Left colon (tissue), 2 donors: Measurements from ENCODE around the gene GNPTAB. TPM values are rescaled to one million over a fixed set of nuclear protein-coding genes. Genes with fewer than 3 reads are reported as not detected.
"Not testable (repeated sequence)": the region's sequence is repeated elsewhere in the genome, so short reads cannot be mapped to it uniquely, and the experiment has no call there.

Source experiments
- ATAC-seq: fragments of 200-7000 bp; cut with Tn5 transposase; one replicate; pipeline ENCODE4 v1.9.1; 2020; ENCODE audit warnings: mild to moderate bottlenecking, moderate library complexity
- DNase-seq, 2 donors: peaks; one replicate each; pipeline ENCODE4 v3.0.0-alpha.2; 2020
- intact Hi-C, 2 donors: fragments of 100-400 bp; cut with DNase I in 1 of 2; cut with micrococcal nuclease in 1 of 2; formaldehyde crosslinking; loops; one replicate each; pipeline versions ENCODE4 v1.11.2 to v1.14.0; 2022; cut with DNase I, micrococcal nuclease
- total RNA-seq, 2 donors: library from RNA; stranded (reverse); fragmentation: NEBNext Ultra II Directional; extraction: Animal tissue kit (Norgen Biotek cat#: 25700); gene quantifications; one replicate each; pipeline ENCODE4 v1.2.1, GENCODE V29; 2021
- donor health status: DM: no; HTN: no; CAD: no.
- donor health status: DM: yes; HTN: yes; CAD: no.

Gene GNPTAB
- total RNA-seq, 2 donors from 2014 or later: 90.2 to 95.1 TPM

DNA sequence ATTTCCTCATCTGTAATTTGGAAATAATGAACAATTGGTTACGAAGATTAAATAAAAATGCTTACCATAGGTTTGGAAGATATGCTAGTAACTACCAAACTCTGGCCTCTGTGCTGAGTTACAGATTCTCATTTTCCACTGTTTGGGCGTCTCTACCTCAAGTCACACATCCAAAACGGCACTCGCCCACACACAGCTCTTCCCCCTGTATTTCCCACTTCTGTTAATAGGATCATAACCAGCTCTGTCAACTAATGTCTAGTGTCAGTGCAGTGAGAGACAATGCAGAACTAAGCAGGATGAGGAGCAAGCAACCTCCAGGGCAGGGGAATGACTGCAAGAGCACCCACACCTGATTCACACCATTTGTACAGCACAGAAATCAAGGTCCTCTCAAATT, 80.6 kb downstream of the GNPTAB start:
- ATAC-seq (no peak), DNase-seq (no peak)
- intact Hi-C loops: loop anchor here in 1 of 2 donors (10.0 kb wide), 1 partner anchor 185 kb away; no protein-coding TSS in a partner anchor

DNA sequence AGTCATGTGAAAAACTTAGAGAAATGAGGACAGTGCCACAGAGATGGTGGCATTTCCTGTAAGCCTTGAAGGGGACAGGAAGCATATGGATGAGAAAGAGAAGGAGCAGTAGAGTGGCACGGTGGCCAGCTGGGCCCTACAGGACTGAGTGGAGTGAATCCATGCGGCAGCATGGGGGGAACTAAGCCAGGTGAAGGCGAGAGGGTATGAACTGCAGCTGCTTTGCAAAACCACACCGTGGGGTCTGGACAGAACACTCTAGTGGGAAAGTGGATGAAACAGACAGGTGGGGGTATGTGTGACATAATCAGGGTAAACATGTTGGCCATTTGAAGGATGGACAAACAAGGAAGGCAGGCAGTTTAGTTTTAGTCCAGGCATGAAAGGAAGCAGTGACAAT, 81.1 kb downstream of the GNPTAB start:
- ATAC-seq (peak; percentile 16), DNase-seq (no peak)
- intact Hi-C loops: loop anchor here in 1 of 2 donors (10.0 kb wide), 1 partner anchor 185 kb away; no protein-coding TSS in a partner anchor

DNA sequence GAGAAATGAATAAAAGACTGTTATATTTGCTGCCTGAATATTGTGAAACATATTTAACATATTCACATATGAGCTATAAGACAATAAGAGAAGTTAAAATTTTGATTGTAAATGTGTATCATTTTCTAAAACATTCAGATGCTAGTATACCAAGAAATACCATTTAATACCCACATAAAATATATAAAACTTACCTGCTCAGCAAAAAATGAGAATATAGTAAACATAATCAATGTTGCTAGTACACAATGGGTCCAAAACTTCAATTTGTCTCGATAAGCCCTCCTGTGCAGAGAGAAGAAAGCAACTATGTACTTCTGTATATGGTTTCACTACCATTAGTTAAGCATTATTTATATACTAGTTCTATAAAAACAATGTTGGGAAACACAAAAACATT, 81.9 kb downstream of the GNPTAB start:
- no peak for DNase-seq
- no peak for ATAC-seq
- intact Hi-C loops: no loop called here

DNA sequence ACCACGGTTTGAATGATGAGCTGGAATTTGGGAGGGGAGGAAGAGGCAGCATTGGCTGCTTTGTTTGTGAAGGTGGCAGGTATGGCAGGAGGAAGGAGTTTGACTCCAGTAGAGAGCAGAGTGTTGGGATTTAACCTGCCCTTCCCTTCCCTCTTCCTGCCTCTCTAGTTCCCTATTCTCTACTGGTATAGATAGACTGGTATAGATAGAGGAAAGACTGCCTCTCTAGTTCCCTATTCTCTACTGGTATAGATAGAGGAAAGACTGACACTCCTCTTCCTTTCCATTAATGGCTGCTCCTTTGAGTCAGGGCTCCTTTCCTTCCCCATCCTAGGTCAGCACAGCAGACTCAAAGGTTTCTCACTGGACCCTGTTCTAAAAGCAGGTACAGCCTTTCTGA, 83.1 kb downstream of the GNPTAB start:
- peak; percentile 29 for ATAC-seq
- intact Hi-C loops: no loop called here
- DNase-seq: no peak

DNA sequence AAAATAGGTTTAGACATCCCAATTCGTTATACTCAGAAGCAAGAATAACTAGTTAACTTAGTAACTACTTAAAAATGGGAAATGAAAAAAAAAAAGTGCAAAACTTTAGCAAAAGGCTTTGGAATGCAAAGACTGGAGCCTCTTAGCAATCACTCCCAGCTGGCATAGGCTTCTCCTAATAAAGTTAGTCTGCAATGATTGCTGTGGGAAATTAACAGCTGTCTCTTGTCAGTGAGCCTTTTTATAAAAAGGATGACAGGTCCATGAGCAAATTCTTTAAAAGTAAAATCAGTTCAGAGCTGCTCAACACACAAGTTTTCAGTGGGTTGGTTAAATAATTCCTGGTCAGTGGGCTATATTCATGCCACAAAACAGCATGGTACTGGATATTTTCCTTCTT, 84.1 kb downstream of the GNPTAB start:
- no peak for DNase-seq
- no peak for ATAC-seq
- intact Hi-C loops: no loop called here

DNA sequence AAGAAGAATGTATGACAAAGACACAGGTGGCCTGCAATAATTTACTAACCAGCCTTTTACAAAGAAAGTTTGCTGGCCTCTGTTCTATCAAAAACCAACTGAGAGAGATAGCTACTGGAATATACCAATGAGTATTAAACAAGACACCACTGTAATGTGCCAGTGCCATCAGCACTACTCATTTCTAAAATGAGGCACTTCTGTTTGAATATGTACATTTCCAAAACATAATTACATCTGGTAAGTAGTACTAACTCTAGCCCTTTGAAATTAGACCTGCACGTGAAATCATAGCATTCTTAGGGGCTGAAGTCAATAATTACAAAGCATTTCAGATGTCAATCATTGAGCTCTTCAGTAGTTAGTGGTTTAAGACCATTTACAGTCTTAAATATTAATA, 84.6 kb downstream of the GNPTAB start:
- intact Hi-C loops: no loop called here
- no peak for ATAC-seq
- no peak for DNase-seq

DNA sequence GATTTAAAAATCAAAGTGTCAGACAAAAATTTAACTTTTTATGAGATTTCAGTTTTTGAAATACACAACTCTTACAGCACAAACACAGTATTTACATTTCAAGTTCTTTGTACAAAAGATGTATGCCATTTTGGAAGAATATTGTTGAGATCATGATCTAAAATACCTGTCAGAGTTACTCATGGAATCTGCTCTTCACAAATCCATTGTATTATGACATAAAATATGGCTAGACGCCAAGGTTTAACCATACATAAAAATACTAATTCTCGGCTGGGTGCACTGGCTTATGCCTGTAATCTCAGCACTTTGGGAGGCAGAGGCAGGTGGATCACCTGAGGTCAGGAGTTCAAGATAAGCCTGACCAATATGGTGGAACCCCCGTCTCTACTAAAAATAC, 85.3 kb downstream of the GNPTAB start:
- intact Hi-C loops: no loop called here
- no peak for ATAC-seq
- DNase-seq: no peak

DNA sequence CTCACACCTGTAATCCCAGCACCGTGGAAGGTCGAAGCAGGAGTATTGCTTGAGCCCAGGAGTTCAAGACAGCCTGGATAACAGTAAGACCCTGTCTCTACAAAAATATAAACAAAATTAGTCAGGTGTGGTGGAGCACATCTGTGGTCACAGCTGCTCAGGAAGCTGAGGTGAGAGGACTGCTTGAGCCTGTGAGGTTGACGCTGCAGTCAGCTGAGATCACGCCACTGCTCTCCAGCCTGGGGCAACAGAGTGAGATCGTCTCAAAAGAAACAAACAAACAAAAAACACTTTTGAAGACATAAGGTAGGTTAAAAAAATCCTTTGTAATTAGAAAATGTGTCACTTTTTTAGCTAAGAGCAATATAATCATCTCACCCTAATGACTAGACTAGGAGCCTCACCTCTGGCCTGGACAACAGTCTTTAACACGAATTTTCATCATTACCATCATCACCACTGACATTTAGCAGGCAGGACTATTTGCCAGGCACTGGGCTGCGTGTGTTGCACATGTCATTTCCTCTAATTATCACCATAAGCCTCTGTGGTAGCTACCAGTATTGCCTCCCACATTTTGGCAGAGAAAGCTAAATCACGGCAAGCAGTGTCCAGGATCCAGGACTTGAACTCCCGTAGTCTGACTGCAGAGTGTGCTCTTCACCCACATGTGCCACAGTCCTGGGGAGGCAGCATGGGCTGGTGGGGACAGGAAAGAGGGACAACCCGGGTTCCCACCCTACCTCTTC, 86.9 kb downstream of the GNPTAB start:
- DNase-seq: no peak
- intact Hi-C loops: no loop called here
- peak; percentile 29 for ATAC-seq

DNA sequence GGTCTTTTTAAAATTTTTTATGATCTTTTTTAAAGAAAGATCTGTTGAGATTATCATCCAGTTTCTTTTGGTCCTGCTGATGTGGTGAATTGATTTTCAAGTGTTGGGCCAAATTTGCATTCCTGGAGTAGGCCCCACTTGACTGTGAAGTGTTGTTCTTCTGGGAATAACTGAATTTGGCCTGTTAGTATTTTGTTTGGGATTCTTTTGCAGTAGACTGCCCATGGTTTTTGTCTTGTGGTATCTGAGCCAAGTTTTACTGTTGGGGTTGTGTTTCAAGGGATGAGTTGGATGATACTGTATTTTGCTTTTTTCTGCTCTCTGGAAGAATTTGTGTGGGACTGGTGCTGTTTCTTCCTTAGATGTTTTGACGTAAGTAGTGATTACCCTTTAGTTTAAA, 87.5 kb downstream of the GNPTAB start:
- intact Hi-C loops: no loop called here
- ATAC-seq (no peak), DNase-seq (no peak)

DNA sequence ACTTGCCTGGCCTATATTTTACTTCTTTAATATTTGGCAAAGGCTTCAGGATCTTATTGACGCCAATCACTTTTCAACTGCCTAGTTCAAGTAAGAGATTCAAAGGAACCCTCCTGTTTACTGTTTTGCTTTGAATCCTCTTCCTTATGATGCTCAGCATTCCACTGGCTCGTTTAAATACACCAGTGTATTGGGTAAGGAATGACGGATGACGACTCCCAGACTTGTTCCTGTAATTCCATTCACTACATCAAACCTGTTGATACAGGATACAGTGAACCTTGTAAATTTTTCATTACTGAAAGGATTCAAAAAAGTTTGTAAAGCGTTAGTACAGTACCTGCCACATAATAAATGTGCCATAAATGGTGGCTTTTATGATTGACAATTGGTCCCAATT, 89.8 kb downstream of the GNPTAB start:
- intact Hi-C loops: no loop called here
- ATAC-seq (no peak), DNase-seq (no peak)

DNA sequence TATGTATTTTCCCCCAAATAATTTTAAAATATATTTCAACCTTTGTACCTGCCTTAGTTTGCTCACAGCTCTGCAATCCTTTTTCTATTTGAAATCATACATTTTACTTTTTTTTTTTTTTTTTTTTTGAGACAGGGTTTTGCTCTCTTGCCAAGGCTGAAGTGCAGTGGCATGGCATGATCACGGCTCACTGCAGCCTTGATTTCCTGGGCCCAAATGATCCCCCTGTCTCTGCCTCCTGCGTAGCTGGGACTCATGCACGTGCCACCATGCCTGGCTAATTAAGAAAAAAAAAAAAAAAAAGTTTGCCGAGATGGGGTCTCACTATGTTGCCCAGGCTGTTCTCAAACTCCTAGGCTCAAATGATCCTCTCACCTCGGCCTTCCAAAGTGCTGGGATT, 90.2 kb downstream of the GNPTAB start:
- DNase-seq: no peak
- ATAC-seq: no peak
- intact Hi-C loops: no loop called here

DNA sequence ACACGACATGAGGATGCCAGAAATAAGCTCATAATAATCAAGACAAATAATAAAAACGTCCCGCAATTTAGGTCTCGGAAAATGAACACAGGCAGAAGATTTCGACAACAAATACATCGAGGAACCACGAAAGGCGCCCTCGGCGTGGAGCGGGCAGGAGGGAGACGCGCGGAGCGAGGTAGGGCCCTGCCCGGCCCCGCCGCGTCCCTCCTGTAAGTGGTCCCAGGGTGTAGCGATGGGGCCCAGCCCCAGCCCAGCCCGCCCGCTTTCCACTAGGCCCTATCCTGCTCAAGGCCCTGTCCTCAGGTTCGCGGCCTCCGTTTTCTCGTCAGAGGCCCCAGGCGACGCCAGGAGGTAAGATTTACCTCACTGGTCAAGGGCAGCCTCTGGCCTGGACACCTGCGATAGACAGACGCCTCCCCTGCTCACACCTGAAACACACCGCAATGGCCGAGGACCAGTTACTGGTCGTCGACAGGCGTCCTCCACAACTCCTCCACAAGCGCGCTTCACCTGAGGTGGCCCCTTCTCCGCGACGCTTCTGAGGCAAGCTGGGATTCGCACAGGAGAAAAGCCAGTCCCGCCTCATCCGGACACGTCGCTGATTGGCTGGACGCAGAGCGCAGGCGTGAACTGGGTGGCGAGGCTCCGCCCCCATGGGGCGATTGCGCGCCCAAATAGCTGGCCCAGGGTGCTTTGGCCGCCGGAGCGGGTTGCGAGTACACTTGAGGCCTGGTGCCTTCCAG, 91.7 kb downstream of the GNPTAB start, which contains the start of gene SYCP3:
SYCP3 (minus strand) TSS at position 543 of the 746 bp plus-strand sequence. CDS start 1,527 bp downstream, outside the sequence.
- no peak for ATAC-seq
- intact Hi-C loops: no loop called here
- DNase-seq: no peak

DNA sequence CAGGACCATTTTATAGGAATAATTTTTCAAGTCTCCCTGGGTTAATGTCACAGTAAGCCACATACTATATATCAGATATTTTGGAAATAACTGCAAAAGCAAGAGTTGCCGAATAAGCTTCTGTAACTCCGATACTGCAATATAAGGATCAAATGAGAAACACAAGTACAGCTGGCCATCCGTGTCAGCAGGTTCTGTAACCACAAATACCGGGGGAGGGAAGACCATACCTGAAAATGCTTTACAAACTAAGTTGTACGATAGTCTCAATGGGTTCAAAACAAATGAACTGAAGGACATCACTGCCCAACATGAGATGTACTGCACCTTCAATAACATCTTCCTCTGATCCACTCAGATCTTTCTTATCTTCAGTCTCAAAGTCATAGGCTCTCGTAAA, 93.3 kb downstream of the GNPTAB start:
- intact Hi-C loops: no loop called here
- DNase-seq: no peak
- no peak for ATAC-seq

DNA sequence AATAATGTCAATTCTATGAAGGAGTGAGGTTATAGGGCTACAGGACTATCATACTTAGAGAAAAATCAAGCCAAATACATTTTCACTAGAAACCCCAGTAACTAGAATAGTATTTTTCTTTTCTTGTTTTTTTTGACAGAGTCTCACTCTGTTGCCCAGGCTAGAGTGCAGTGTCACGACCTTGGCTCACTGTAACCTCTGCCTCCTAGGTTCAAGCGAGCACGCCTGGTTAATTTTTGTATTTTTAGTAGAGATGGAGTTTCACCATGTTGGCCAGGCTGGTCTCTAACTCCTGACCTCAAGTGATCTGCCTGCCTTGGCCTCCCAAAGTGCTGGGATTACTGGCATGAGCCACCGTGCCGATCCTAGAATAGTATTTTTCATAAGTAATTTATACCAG, 96.3 kb downstream of the GNPTAB start:
- intact Hi-C loops, DNase-seq, ATAC-seq: not testable (repeated sequence)

DNA sequence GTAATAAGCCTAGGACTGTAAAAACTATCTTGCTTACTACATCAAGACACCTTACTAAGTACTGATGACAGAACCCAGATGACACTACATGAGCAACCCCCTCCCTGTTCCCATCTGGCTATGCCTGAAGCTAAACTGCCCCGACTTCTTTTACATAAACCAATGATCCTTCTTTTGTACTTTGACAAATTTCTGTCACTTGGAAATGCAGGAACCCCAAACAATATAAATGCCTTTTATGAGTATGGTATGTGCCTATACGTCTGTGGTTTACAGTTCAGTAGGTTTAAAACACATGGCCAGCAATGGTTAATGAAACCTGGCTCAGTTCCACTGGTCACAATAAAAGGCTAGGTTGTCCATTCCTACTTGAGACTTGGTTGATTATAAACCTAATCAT, 97.6 kb downstream of the GNPTAB start:
- ATAC-seq: peak; percentile 40

DNA sequence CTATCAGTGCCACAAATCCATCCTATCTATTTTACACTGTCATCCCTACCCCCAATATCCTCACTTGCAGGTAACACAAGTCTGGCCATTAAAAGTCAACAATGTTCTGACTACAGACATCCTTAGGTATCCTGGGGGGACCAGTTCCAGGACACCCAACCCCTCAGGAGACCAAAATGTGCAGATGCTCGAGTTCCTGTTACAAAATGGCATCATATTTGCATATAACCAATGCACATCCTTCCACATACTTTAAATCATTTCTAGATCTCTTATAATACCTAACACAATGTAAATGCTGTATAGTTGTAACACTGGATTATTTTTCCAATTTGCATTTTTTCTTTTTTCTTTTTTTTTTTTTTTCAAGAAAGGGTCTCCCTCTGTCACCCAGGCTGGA, 98.4 kb downstream of the GNPTAB start:
- no peak for ATAC-seq
- no peak for DNase-seq
- intact Hi-C loops: no loop called here

More for the DNA sequence above, 97.6 kb downstream of the GNPTAB start:
- no peak for DNase-seq
- intact Hi-C loops: no loop called here

DNA sequence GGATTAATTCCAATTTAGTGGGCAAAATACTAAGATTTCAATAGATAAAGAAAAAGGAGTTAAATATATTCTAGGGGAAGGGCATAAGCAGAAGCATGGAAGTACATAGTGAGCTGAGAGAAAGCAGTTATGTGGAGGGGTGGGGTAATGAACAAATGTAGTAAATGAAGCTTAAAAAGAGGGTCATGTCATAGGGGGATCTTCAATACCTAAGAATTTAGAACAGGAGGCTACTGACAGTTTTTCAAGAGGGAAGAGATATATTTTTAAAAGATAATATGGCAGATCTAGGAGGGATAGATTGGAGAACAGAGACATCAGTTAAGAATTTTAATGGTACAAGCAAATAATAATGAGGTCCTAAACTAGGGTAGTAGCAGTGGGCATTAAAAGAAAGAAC, 100.9 kb downstream of the GNPTAB start:
- DNase-seq (no peak), ATAC-seq (no peak)
- intact Hi-C loops: no loop called here

DNA sequence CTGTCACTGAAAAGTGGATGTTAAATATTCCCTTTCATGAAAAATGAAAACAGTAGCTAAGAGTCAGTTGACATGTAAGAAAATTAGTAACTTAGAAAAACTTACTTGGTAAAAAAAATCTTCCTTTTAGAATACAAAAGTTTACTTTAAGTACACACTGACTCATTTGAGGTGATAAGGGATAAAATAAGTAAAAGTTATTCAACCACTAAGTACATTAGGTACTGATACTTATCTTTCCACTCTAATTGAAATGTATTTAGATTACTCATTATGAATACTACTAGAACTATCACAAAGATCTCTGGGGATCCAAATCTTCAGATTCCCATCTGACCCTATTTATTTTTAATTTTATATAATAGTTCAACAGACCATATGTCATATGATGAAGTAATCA, 103.7 kb downstream of the GNPTAB start:
- DNase-seq (no peak), ATAC-seq (no peak)
- intact Hi-C loops: no loop called here

DNA sequence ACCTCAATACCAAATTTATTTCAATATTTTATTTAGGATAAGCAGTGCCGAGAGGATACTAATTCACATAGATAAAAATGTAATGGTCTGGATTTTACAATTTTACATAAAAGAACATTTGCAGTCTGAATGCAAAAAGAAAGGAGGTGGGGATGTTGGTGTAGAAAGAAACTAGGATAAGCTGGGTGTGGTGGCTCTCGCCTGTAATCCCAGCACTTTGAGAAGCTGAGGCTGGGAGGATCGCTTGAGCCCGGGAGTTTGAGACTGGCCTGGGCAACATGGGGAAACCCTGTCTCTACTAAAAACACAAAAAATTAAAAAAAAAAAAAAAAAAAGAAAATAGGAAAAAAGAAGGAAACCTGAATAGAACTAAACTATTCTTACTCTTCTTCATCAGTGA, 108.4 kb downstream of the GNPTAB start:
- ATAC-seq: no peak
- intact Hi-C loops: no loop called here

DNA sequence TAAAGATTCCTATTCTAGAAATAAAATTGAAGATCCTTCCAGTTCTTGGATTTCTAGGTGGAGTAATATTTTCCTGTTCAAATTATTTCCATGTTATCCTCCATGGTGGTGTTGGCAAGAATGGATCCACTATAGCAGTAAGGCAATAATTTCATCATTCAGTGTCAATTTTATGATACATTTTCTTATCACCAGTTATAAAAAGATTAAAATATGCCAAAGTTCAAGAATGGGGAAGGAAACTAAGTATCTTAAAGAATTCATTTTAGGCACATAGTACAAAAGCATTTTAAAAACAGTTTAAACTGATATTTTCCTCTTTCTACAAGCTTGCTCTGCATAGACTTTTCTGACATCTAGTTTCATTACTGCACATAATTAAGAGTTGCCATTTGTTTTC, 110.6 kb downstream of the GNPTAB start:
- intact Hi-C loops: no loop called here
- no peak for DNase-seq
- peak; percentile 64 for ATAC-seq

More for the DNA sequence above, 108.4 kb downstream of the GNPTAB start:
- DNase-seq: no peak
